Keratinocyte (primary cell): Measurements from ENCODE around the gene DLGAP1.

ENCODE experiments used
- EZH2 ChIP-seq: IDR thresholded peaks from one replicate; pipeline ENCODE4 v1.6.1; 2012; ENCODE audit warnings: inconsistent platforms, mild to moderate bottlenecking, low read length, moderate library complexity
- TF ChIP-seq, protein P1 (sequence below), 3 experiments: IDR thresholded peaks in 1 of 3; conservative IDR thresholded peaks in 1 of 3; optimal IDR thresholded peaks in 1 of 3; 2 replicates in 2 of 3; 3 replicates in 1 of 3; pipeline versions ENCODE3 to v1.5.1; 2011; ENCODE audit warnings: low read length in 3 of 3, mild to moderate bottlenecking in 3 of 3, moderate library complexity in 2 of 3, control low read depth in 1 of 3, inconsistent platforms in 1 of 3; ENCODE audit not compliant: insufficient read depth in 2 of 3; ENCODE audit errors: extremely low read depth in 1 of 3

DNA sequence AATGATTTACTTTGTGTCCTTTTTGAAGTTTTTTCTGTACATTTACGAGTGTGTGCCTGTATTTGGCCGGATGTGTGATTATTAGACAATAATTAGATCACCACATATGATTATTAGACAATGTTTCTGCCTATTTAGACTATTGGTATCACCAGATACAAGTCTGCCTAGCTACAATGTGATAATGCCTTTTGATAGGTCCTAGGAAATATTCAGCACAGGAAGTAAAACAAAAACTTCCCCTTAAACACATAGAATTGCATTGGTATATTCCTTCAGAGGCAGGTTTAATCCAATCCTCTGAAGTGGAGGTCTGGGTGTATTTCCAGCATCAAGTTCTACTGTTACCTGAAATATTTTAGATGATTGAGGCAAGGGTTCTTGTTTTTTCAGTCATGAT lies 730.0 kb downstream of the DLGAP1 start:
- no peak for TF ChIP-seq EZH2
- TF ChIP-seq, protein P1, sequence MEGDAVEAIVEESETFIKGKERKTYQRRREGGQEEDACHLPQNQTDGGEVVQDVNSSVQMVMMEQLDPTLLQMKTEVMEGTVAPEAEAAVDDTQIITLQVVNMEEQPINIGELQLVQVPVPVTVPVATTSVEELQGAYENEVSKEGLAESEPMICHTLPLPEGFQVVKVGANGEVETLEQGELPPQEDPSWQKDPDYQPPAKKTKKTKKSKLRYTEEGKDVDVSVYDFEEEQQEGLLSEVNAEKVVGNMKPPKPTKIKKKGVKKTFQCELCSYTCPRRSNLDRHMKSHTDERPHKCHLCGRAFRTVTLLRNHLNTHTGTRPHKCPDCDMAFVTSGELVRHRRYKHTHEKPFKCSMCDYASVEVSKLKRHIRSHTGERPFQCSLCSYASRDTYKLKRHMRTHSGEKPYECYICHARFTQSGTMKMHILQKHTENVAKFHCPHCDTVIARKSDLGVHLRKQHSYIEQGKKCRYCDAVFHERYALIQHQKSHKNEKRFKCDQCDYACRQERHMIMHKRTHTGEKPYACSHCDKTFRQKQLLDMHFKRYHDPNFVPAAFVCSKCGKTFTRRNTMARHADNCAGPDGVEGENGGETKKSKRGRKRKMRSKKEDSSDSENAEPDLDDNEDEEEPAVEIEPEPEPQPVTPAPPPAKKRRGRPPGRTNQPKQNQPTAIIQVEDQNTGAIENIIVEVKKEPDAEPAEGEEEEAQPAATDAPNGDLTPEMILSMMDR (optimal IDR thresholded peaks at IDR 0.05 in 1 of 3, IDR thresholded peaks at IDR 0.05 in 1 of 3, conservative IDR thresholded peaks at IDR 0.05 in 1 of 3; ENCODE audit: extremely low read depth in 1 of 3, insufficient read depth in 2 of 3, low read length in 3 of 3), result no peak
